PC-3 (cell line): Measurements from ENCODE around the gene HYDIN. TPM values are rescaled to one million over a fixed set of nuclear protein-coding genes. Genes with fewer than 3 reads are reported as not detected.
A peak's percentile ranks its signal among the peaks of the same experiment; 100 is the strongest.
"Not testable (repeated sequence)": the region's sequence is repeated elsewhere in the genome, so short reads cannot be mapped to it uniquely, and the experiment has no call there.

Experiments
- ATAC-seq: fragments of 200-7000 bp; cut with Tn5 transposase; 2 replicates; pipeline ENCODE4 v1.9.1; 2020; ENCODE audit warnings: mild to moderate bottlenecking, moderate library complexity
- BruUV-seq: library from RNA; stranded (reverse); fragments of 400-500 nt; replicated peaks from 2 replicates; lab custom pipeline; 2021; lab: Mats Ljungman, UMichigan
- CTCF ChIA-PET: fragments of 300-600 bp; sonication (Branson Sonifier 250); formaldehyde crosslinking; loops from one replicate; lab custom pipeline; 2022; ENCODE audit warnings: antibody characterized with exemption; lab: Charles Lee
- POLR2A ChIA-PET: fragments of 300-600 bp; sonication (Branson Sonifier 250); formaldehyde crosslinking; loops from one replicate; lab custom pipeline; 2022; ENCODE audit warnings: antibody characterized with exemption; ENCODE audit not compliant: unreplicated experiment; lab: Charles Lee
- DNase-seq: peaks from one replicate; pipeline ENCODE4 v3.0.0-alpha.2; 2015
- H2AFZ ChIP-seq: fragments of 300-600 bp; sonication (generic); 2 replicates; pipeline ENCODE4 v1.6.0; 2016; ENCODE audit warnings: antibody characterized with exemption, low read length
- H3F3A ChIP-seq: fragments of 300-600 bp; sonication (generic); one replicate; pipeline ENCODE4 v1.6.0; 2017; ENCODE audit warnings: antibody characterized with exemption, low read length, control low read depth, mild to moderate bottlenecking; ENCODE audit not compliant: unreplicated experiment
- H3K27ac ChIP-seq: fragments of 300-600 bp; sonication (generic); 2 replicates; pipeline ENCODE4 v1.5.1; 2016; ENCODE audit warnings: mild to moderate bottlenecking, low read length
- H3K27me3 ChIP-seq: fragments of 300-600 bp; sonication (generic); 2 replicates; pipeline ENCODE4 v1.6.1; 2016; ENCODE audit warnings: low read length, mixed read lengths
- H3K36me3 ChIP-seq: fragments of 300-600 bp; sonication (generic); 2 replicates; pipeline ENCODE4 v1.6.1; 2016; ENCODE audit warnings: low read depth, mixed run types, low read length, mixed read lengths
- H3K4me1 ChIP-seq: fragments of 300-600 bp; sonication (generic); 2 replicates; pipeline ENCODE4 v1.5.1; 2016; ENCODE audit warnings: low read length; ENCODE audit not compliant: insufficient read depth
- H3K4me2 ChIP-seq: fragments of 300-600 bp; sonication (generic); 2 replicates; pipeline ENCODE4 v1.6.0; 2016; ENCODE audit warnings: low read length
- H3K4me3 ChIP-seq: fragments of 300-600 bp; sonication (generic); 2 replicates; pipeline ENCODE4 v1.5.1; 2016; ENCODE audit warnings: mild to moderate bottlenecking, low read length, mixed read lengths
- H3K79me2 ChIP-seq: fragments of 300-600 bp; sonication (generic); 2 replicates; pipeline ENCODE4 v1.6.1; 2017; ENCODE audit warnings: low read length, mixed read lengths
- H3K9ac ChIP-seq: fragments of 300-600 bp; sonication (generic); 2 replicates; pipeline ENCODE4 v1.6.0; 2016; ENCODE audit warnings: mild to moderate bottlenecking, low read length
- H3K9me2 ChIP-seq: fragments of 300-600 bp; sonication (generic); replicated peaks from 2 replicates; pipeline ENCODE4 v1.6.1; 2016; ENCODE audit warnings: mixed run types, low read length, mixed read lengths
- H3K9me3 ChIP-seq: fragments of 300-600 bp; sonication (generic); 2 replicates; pipeline ENCODE4 v1.6.1; 2016; ENCODE audit warnings: low read length, mixed read lengths
- H4K20me1 ChIP-seq: fragments of 300-600 bp; sonication (generic); 2 replicates; pipeline ENCODE4 v1.6.1; 2016; ENCODE audit warnings: low read length, mixed read lengths
- intact Hi-C: fragments of 100-400 bp; cut with micrococcal nuclease; formaldehyde crosslinking; loops from 2 replicates; pipeline ENCODE4 v1.9.0; 2023
- total RNA-seq: library from RNA; depleted of rRNA; stranded (reverse); fragments of >200 nt; gene quantifications from 2 replicates; pipeline ENCODE4 v1.2.3, GENCODE V29; 2014

HYDIN gene
- total RNA-seq, 1 experiment from 2014 or later, result 0.69 TPM

DNA sequence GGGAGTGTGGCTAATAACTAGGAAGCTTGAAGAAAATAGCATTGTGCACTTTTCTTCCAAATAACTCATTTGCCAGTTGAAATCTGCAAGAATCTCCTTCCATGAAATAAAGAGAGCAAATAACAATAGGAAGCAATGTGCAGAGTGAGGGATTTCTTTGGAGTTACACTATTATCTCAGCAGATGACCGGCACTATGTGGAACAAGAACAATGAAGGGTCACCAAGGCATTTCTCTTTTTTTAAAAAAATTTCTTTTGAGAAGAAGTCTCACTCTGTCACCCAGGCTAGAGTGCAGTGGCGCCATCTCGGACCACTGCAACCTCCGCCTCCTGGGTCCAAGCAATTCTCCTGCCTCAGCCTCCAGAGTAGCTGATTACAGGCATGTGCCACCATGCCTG lies 192.1 kb downstream of the HYDIN start:
- H3K9me2 ChIP-seq, H2AFZ ChIP-seq, H3K4me3 ChIP-seq, H3K4me1 ChIP-seq, H3K79me2 ChIP-seq, H3K27ac ChIP-seq, H3K9ac ChIP-seq, POLR2A ChIA-PET, intact Hi-C loops, H3F3A ChIP-seq, DNase-seq, H3K36me3 ChIP-seq, H4K20me1 ChIP-seq, CTCF ChIA-PET, H3K4me2 ChIP-seq, H3K9me3 ChIP-seq, BruUV-seq, H3K27me3 ChIP-seq: not testable (repeated sequence)
- ATAC-seq, result peak; percentile 8; the same call in 1 of the 2 replicates

DNA sequence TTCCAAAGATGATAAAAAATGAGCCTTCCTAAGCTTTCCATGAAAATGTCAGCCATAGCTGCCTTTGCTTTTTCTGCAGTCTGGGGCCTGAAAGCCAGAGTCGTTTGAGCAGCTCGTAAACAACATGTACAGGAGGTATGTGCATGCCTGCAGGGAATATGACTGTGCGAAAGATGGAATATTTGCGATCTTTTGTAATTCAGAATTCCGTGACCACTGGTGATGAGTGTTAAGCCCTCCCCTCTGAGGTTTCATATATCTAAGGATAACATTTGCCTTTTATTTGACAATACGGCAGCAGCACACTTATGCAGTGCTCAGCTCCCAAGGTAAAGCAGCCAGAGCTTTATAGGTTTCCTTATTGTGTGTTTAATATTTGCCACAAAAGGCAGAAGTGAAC lies 192.5 kb downstream of the HYDIN start:
- H3K27ac ChIP-seq, POLR2A ChIA-PET, H3K9ac ChIP-seq, H3K4me1 ChIP-seq, H3K4me2 ChIP-seq, H3K9me2 ChIP-seq, H3K9me3 ChIP-seq, H2AFZ ChIP-seq, H4K20me1 ChIP-seq, H3K36me3 ChIP-seq, H3K79me2 ChIP-seq, BruUV-seq, CTCF ChIA-PET, H3F3A ChIP-seq, H3K4me3 ChIP-seq, H3K27me3 ChIP-seq, intact Hi-C loops: not testable (repeated sequence)
- ATAC-seq, result peak; percentile 96
- DNase-seq, result peak; percentile 70

DNA sequence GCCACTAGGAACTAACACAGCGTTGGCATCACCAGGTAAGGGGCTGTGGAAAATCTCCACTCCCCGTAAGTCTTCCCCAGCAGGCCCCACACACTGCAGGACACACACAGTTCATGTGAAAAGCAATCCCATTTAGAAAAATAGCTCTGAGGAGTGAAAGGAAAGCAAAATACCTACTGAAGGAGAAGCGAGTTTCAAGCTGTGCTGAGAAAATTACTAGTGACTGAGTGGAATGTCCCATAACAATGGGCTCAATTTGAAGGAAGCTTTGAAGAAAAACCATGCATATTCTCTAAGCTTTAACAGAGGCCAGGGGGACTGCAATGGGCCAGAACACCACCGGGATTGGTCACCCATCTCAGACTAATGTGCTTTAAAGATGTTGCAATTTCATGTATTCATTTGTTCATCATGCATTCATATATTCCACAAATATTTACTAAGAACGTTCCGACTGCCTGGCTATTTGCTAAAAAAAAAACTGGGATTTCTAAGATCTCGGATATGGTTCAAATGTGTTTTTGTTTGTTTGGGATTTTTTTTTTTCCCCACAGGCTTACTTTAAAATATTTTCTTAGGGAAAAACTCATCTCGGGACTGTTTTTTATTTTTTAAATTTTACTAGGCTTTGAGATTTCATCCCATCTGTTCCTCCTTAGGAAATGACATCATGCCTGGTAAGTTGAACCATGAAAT lies 202.3 kb downstream of the HYDIN start:
- POLR2A ChIA-PET, ATAC-seq: not testable (repeated sequence)

DNA sequence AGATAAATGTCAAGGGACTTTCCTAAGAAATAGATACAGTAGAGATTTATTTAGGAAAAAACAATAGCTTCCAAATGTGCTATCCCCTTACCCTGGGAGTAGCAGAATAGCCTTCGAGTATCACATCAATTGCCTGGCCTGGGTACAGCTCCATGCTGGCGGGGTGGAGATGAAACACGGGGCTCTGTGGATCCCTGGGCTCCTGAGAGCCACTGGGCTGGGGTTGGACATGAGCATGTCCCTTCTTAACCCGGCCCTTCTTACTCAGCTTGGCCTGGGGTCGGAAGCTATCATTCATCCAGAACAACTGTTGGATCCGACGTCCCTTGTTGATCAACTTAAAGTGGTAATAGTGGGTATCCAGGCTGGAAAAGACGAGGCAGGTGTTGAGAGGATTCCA lies 203.0 kb downstream of the HYDIN start:
- H2AFZ ChIP-seq, BruUV-seq, H3K9me3 ChIP-seq, H3K4me3 ChIP-seq, H4K20me1 ChIP-seq, H3F3A ChIP-seq, H3K9me2 ChIP-seq, CTCF ChIA-PET, H3K9ac ChIP-seq, ATAC-seq, intact Hi-C loops, DNase-seq, H3K27me3 ChIP-seq, H3K36me3 ChIP-seq, H3K4me1 ChIP-seq, H3K4me2 ChIP-seq, POLR2A ChIA-PET, H3K27ac ChIP-seq, H3K79me2 ChIP-seq: not testable (repeated sequence)

More for the DNA sequence above, 202.3 kb downstream of the HYDIN start:
- BruUV-seq, H3K9me3 ChIP-seq, H3K4me3 ChIP-seq, H3K79me2 ChIP-seq, CTCF ChIA-PET, DNase-seq, H3K4me1 ChIP-seq, H3K9me2 ChIP-seq, H3F3A ChIP-seq, H3K4me2 ChIP-seq, H3K9ac ChIP-seq, H4K20me1 ChIP-seq, H3K27ac ChIP-seq, H2AFZ ChIP-seq, H3K36me3 ChIP-seq, intact Hi-C loops, H3K27me3 ChIP-seq: not testable (repeated sequence)

DNA sequence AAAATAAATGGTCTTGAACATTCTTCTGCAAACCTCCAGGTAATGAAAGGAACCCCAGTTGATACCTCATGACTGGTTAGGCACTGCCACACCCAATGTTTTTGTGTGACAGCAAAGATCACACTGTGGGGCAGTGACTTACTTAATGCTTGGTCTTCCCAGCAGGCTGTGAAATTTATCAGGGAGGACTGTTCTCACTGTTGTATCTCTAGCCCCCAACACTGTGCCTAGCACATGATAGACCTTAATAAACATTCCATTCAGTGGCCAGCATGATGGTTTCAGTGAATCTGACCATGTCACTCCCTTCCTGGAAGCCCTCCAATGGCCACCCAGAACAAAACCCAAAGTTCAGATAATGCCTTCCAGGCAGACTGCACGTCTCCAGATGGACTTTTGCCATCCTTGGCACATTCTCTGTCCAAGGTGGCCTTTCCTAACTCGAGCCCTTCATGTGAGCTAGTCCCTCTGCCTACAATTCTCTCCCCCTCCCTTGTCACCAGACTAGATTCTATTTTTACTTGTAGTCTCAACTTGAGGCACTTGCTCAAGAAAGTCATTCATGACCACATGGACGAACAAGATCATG lies 206.6 kb downstream of the HYDIN start:
- H3K27me3 ChIP-seq, H3K36me3 ChIP-seq, DNase-seq, H3K9me2 ChIP-seq, H3K9me3 ChIP-seq, intact Hi-C loops, H4K20me1 ChIP-seq, H3K9ac ChIP-seq, H3K4me1 ChIP-seq, H3F3A ChIP-seq, POLR2A ChIA-PET, H3K4me3 ChIP-seq, BruUV-seq, H3K4me2 ChIP-seq, CTCF ChIA-PET, H3K27ac ChIP-seq, ATAC-seq, H3K79me2 ChIP-seq, H2AFZ ChIP-seq: not testable (repeated sequence)

DNA sequence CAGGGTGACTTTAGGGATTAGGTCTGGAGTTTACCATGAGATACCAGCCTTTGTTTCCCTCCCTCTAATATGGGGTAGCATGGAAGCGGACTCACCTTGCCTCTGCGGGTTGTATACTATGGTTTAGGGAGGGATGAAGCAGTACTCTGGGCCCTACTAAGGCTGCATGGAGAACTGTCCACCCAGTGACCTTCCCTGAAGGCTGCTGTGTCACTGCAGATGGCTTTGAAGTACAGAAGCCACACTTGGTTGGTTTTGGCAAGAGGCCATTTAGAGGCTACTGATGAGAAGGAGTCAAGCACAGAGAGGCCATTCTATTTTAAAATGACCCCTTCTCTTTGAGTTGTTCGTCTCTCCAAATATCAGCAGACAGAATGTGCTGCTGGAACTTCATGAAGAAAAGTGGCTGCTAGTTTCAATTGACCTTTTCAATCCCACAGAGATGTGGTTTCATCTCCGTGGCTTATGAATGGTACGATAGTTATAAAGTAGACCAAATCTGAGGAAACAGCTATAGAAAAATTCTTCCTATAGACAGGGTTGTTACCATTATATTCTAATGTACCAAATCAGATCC lies 208.5 kb downstream of the HYDIN start:
- H3K36me3 ChIP-seq, H3K27ac ChIP-seq, CTCF ChIA-PET, H3F3A ChIP-seq, H3K4me1 ChIP-seq, BruUV-seq, H3K9me2 ChIP-seq, intact Hi-C loops, H2AFZ ChIP-seq, ATAC-seq, H3K4me3 ChIP-seq, H3K79me2 ChIP-seq, POLR2A ChIA-PET, H3K27me3 ChIP-seq, H4K20me1 ChIP-seq, H3K9ac ChIP-seq, DNase-seq, H3K9me3 ChIP-seq, H3K4me2 ChIP-seq: not testable (repeated sequence)
